Measurements from ENCODE around the gene ERC2. TPM values are rescaled to one million over a fixed set of nuclear protein-coding genes. Genes with fewer than 3 reads are reported as not detected.

Gene ERC2
- total and polyA plus RNA-seq, 2 of the 13 experiments (the other 11 are each of a cell fraction or from before 2014, with no cell fraction given) = 0.16 to 0.22 TPM

GRCh38 chr3:56364665-56365064 is 103.6 kb downstream of the ERC2 start:
- CTCF ChIA-PET (ENCODE audit: low intra/inter-chr PET ratio, low total read pairs) = no interaction called here
- intact Hi-C loops (cut with micrococcal nuclease; ENCODE audit: unreplicated experiment) (no loop called here), in situ Hi-C loops (cut with HindIII; ENCODE audit: extremely low pct_ligation_motif_present, low pct_unique_long_range_greater_than_20kb) (no loop called here)
- no peaks in the 10 kb centered on the region for H3K79me2 ChIP-seq (ENCODE audit: insufficient read depth, low read length)
- no peak overlapping the region for H3K27ac ChIP-seq (ENCODE audit: extremely low read length, insufficient read depth, low read length)
- H2AFZ ChIP-seq (ENCODE audit: low read length) = no peak overlapping the region
- H3K9me3 ChIP-seq (ENCODE audit: low read length) = no peaks in the 10 kb centered on the region
- no peaks in the 10 kb centered on the region for H4K20me1 ChIP-seq (ENCODE audit: insufficient read depth, low read length)
- POLR2A ChIA-PET = no interaction called here
- no peaks in the 10 kb centered on the region for H3K36me3 ChIP-seq (replicated peaks in 1 of 2; ENCODE audit: control insufficient read depth in 1 of 2, insufficient read depth in 2 of 2, low read length in 2 of 2)
- DNase-seq (ENCODE audit: low spot score) (no peak), FAIRE-seq (no peak), ATAC-seq (no peak)
- H3K9ac ChIP-seq (ENCODE audit: insufficient read depth, low read depth, low read length) = no peak overlapping the region
- BruUV-seq (replicated peaks) = no TSS peak
- H3K27me3 ChIP-seq (ENCODE audit: control insufficient read depth in 1 of 2, insufficient read depth in 2 of 2, low read length in 2 of 2) = no peaks in the 10 kb centered on the region
- no peak overlapping the region for H3K4me3 ChIP-seq (replicated peaks in 1 of 3; ENCODE audit: insufficient read depth in 1 of 3, low read depth in 2 of 3, low read length in 3 of 3)
- no peaks in the 10 kb centered on the region for H3K4me1 ChIP-seq (ENCODE audit: insufficient read depth, low read length)
- no peak overlapping the region for H3K4me2 ChIP-seq (ENCODE audit: low read depth, low read length)
- 18% methylated on average over 3 of the region's 3 CpGs for WGBS (ENCODE audit: low lambda C conversion rate)
- TF ChIP-seq ZC3H4 (CRISPR knock-in tag; IDR thresholded peaks at IDR 0.05; ENCODE audit: borderline replicate concordance) = no peak
- TF ChIP-seq, protein P1, sequence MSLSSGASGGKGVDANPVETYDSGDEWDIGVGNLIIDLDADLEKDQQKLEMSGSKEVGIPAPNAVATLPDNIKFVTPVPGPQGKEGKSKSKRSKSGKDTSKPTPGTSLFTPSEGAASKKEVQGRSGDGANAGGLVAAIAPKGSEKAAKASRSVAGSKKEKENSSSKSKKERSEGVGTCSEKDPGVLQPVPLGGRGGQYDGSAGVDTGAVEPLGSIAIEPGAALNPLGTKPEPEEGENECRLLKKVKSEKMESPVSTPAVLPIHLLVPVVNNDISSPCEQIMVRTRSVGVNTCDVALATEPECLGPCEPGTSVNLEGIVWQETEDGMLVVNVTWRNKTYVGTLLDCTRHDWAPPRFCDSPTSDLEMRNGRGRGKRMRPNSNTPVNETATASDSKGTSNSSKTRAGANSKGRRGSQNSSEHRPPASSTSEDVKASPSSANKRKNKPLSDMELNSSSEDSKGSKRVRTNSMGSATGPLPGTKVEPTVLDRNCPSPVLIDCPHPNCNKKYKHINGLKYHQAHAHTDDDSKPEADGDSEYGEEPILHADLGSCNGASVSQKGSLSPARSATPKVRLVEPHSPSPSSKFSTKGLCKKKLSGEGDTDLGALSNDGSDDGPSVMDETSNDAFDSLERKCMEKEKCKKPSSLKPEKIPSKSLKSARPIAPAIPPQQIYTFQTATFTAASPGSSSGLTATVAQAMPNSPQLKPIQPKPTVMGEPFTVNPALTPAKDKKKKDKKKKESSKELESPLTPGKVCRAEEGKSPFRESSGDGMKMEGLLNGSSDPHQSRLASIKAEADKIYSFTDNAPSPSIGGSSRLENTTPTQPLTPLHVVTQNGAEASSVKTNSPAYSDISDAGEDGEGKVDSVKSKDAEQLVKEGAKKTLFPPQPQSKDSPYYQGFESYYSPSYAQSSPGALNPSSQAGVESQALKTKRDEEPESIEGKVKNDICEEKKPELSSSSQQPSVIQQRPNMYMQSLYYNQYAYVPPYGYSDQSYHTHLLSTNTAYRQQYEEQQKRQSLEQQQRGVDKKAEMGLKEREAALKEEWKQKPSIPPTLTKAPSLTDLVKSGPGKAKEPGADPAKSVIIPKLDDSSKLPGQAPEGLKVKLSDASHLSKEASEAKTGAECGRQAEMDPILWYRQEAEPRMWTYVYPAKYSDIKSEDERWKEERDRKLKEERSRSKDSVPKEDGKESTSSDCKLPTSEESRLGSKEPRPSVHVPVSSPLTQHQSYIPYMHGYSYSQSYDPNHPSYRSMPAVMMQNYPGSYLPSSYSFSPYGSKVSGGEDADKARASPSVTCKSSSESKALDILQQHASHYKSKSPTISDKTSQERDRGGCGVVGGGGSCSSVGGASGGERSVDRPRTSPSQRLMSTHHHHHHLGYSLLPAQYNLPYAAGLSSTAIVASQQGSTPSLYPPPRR (CRISPR knock-in tag; IDR thresholded peaks at IDR 0.05; ENCODE audit: borderline replicate concordance) = no peak
- no peak for TF ChIP-seq TEAD2 (CRISPR knock-in tag; IDR thresholded peaks at IDR 0.05)
- TF ChIP-seq CREM (IDR thresholded peaks at IDR 0.05) = no peak
- no peak for TF ChIP-seq CREM (CRISPR knock-in tag; IDR thresholded peaks at IDR 0.05)
- TF ChIP-seq ONECUT2 (CRISPR knock-in tag; IDR thresholded peaks at IDR 0.05) = no peak
- TF ChIP-seq, protein P2, sequence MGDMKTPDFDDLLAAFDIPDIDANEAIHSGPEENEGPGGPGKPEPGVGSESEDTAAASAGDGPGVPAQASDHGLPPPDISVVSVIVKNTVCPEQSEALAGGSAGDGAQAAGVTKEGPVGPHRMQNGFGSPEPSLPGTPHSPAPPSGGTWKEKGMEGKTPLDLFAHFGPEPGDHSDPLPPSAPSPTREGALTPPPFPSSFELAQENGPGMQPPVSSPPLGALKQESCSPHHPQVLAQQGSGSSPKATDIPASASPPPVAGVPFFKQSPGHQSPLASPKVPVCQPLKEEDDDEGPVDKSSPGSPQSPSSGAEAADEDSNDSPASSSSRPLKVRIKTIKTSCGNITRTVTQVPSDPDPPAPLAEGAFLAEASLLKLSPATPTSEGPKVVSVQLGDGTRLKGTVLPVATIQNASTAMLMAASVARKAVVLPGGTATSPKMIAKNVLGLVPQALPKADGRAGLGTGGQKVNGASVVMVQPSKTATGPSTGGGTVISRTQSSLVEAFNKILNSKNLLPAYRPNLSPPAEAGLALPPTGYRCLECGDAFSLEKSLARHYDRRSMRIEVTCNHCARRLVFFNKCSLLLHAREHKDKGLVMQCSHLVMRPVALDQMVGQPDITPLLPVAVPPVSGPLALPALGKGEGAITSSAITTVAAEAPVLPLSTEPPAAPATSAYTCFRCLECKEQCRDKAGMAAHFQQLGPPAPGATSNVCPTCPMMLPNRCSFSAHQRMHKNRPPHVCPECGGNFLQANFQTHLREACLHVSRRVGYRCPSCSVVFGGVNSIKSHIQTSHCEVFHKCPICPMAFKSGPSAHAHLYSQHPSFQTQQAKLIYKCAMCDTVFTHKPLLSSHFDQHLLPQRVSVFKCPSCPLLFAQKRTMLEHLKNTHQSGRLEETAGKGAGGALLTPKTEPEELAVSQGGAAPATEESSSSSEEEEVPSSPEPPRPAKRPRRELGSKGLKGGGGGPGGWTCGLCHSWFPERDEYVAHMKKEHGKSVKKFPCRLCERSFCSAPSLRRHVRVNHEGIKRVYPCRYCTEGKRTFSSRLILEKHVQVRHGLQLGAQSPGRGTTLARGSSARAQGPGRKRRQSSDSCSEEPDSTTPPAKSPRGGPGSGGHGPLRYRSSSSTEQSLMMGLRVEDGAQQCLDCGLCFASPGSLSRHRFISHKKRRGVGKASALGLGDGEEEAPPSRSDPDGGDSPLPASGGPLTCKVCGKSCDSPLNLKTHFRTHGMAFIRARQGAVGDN (CRISPR knock-in tag; IDR thresholded peaks at IDR 0.05) = no peak
- TF ChIP-seq ZNF337 (CRISPR knock-in tag; IDR thresholded peaks at IDR 0.05; ENCODE audit: borderline replicate concordance, low read depth) = no peak
- TF ChIP-seq ZBTB49 (CRISPR knock-in tag; IDR thresholded peaks at IDR 0.05; ENCODE audit: borderline replicate concordance) = no peak
- TF ChIP-seq FOXJ3 (CRISPR knock-in tag; IDR thresholded peaks at IDR 0.05; ENCODE audit: borderline replicate concordance) = no peak
- no peak for TF ChIP-seq WIZ (CRISPR knock-in tag; IDR thresholded peaks at IDR 0.05)
- no peak for TF ChIP-seq ZSCAN31 (CRISPR knock-in tag; IDR thresholded peaks at IDR 0.05; ENCODE audit: low read depth)
